ENCODE measurements around the gene NDUFV3.

GRCh38 chr21:42860345-42860744, 32.8 kb upstream of the NDUFV3 start:
- TF ChIP-seq CTCF (IDR thresholded peaks at IDR 0.05 in 8 of 11, conservative IDR thresholded peaks at IDR 0.05 in 3 of 11) = no peak
- TF ChIP-seq POLR2A (IDR thresholded peaks at IDR 0.05) = no peak
- no peak for TF ChIP-seq POLR2AphosphoS5 (IDR thresholded peaks at IDR 0.05)

Data from spleen (tissue), 7 donors.